ENCODE measurements around the gene TMEM167B.
"Not testable (repeated sequence)": the region's sequence is repeated elsewhere in the genome, so short reads cannot be mapped to it uniquely, and the experiment has no call there.

Gene TMEM167B

GRCh38 chr1:109090196-109091077 lies at the start of gene TMEM167B:
Gene TMEM167B, plus strand, starts transcription at chr1:109090764. Its CDS starts 109 bp downstream, at chr1:109090873.
- in situ Hi-C loops (cut with MboI; ENCODE audit: low pct_unique_long_range_greater_than_20kb, low sequenced_read_pairs) = no loop called here
- peak; percentile 92 for DNase-seq

GRCh38 chr1:109040989-109041620 lies 49.5 kb upstream of the TMEM167B start:
- peak; percentile 45 for DNase-seq
- in situ Hi-C loops (cut with MboI; ENCODE audit: low pct_unique_long_range_greater_than_20kb, low sequenced_read_pairs) = no loop called here

- DNase-seq = peak; percentile 94
Observed at GRCh38 chr1:109041621-109042468, 48.7 kb upstream of the TMEM167B start, which contains the start of gene WDR47. Gene WDR47, minus strand, starts transcription at chr1:109042102. Its CDS starts 18,590 bp downstream, at chr1:109023512.

GRCh38 chr1:109045595-109045994 lies 45.0 kb upstream of the TMEM167B start:
- DNase-seq = no peak
- in situ Hi-C loops (cut with MboI; ENCODE audit: low pct_unique_long_range_greater_than_20kb, low sequenced_read_pairs) = no loop called here

More at GRCh38 chr1:109041621-109042468, 48.7 kb upstream of the TMEM167B start, which contains the start of gene WDR47:
- in situ Hi-C loops (cut with MboI; ENCODE audit: low pct_unique_long_range_greater_than_20kb, low sequenced_read_pairs) = no loop called here

- DNase-seq = no peak
- in situ Hi-C loops (cut with MboI; ENCODE audit: low pct_unique_long_range_greater_than_20kb, low sequenced_read_pairs) = no loop called here
Observed at GRCh38 chr1:109046671-109047070, 43.9 kb upstream of the TMEM167B start.

GRCh38 chr1:109047339-109047738 lies 43.2 kb upstream of the TMEM167B start:
- no peak for DNase-seq
- in situ Hi-C loops (cut with MboI; ENCODE audit: low pct_unique_long_range_greater_than_20kb, low sequenced_read_pairs) = no loop called here

- DNase-seq = no peak
- in situ Hi-C loops (cut with MboI; ENCODE audit: low pct_unique_long_range_greater_than_20kb, low sequenced_read_pairs) = no loop called here
Observed at GRCh38 chr1:109048335-109048734, 42.2 kb upstream of the TMEM167B start.

- in situ Hi-C loops (cut with MboI; ENCODE audit: low pct_unique_long_range_greater_than_20kb, low sequenced_read_pairs) = no loop called here
- no peak for DNase-seq
Observed at GRCh38 chr1:109050228-109050995, 40.2 kb upstream of the TMEM167B start.

GRCh38 chr1:109052145-109052544 lies 38.4 kb upstream of the TMEM167B start:
- DNase-seq; in situ Hi-C loops (cut with MboI; ENCODE audit: low pct_unique_long_range_greater_than_20kb, low sequenced_read_pairs): not testable (repeated sequence)

- in situ Hi-C loops (cut with MboI; ENCODE audit: low pct_unique_long_range_greater_than_20kb, low sequenced_read_pairs) = no loop called here
- no peak for DNase-seq
Observed at GRCh38 chr1:109056064-109056463, 34.5 kb upstream of the TMEM167B start.

GRCh38 chr1:109059026-109059425 lies 31.5 kb upstream of the TMEM167B start:
- in situ Hi-C loops (cut with MboI; ENCODE audit: low pct_unique_long_range_greater_than_20kb, low sequenced_read_pairs) = no loop called here
- no peak for DNase-seq

- in situ Hi-C loops (cut with MboI; ENCODE audit: low pct_unique_long_range_greater_than_20kb, low sequenced_read_pairs) = no loop called here
- no peak for DNase-seq
Observed at GRCh38 chr1:109060707-109061106, 29.9 kb upstream of the TMEM167B start.

- in situ Hi-C loops (cut with MboI; ENCODE audit: low pct_unique_long_range_greater_than_20kb, low sequenced_read_pairs) = no loop called here
- DNase-seq = no peak
Observed at GRCh38 chr1:109061183-109061582, 29.4 kb upstream of the TMEM167B start.

- in situ Hi-C loops (cut with MboI; ENCODE audit: low pct_unique_long_range_greater_than_20kb, low sequenced_read_pairs) = no loop called here
- DNase-seq = no peak
Observed at GRCh38 chr1:109065137-109065536, 25.4 kb upstream of the TMEM167B start.

- in situ Hi-C loops (cut with MboI; ENCODE audit: low pct_unique_long_range_greater_than_20kb, low sequenced_read_pairs) = no loop called here
- DNase-seq = no peak
Observed at GRCh38 chr1:109067883-109068282, 22.7 kb upstream of the TMEM167B start.

GRCh38 chr1:109069294-109069693 lies 21.3 kb upstream of the TMEM167B start:
- in situ Hi-C loops (cut with MboI; ENCODE audit: low pct_unique_long_range_greater_than_20kb, low sequenced_read_pairs) = no loop called here
- no peak for DNase-seq

GRCh38 chr1:109075531-109076490 lies 14.8 kb upstream of the TMEM167B start, which contains the start of gene TAF13:
Gene TAF13, minus strand, starts transcription at chr1:109076003. Its CDS starts 56 bp downstream, at chr1:109075947.
- in situ Hi-C loops (cut with MboI; ENCODE audit: low pct_unique_long_range_greater_than_20kb, low sequenced_read_pairs) = no loop called here
- DNase-seq = peak; percentile 92

All from KBM-7 (cell line).